SU-DHL-6 (cell line): ENCODE data around the gene CCL22.

ENCODE experiments used
- EZH2phosphoT487 ChIP-seq: fragments of 200-600 bp; sonication (generic), shearing (Covaris generic); conservative IDR thresholded peaks from 2 replicates; pipeline ENCODE4 v1.6.1; 2018; ENCODE audit warnings: mild to moderate bottlenecking, antibody characterized with exemption, low read length, moderate library complexity, mixed read lengths
- TF ChIP-seq, protein P1 (sequence below): fragments of 200-600 bp; sonication (generic); IDR thresholded peaks from one replicate; pipeline ENCODE4 v1.5.1; 2017; ENCODE audit warnings: antibody characterized with exemption, mild to moderate bottlenecking, low read length, moderate library complexity; ENCODE audit not compliant: insufficient read depth, poor library complexity, severe bottlenecking

DNA sequence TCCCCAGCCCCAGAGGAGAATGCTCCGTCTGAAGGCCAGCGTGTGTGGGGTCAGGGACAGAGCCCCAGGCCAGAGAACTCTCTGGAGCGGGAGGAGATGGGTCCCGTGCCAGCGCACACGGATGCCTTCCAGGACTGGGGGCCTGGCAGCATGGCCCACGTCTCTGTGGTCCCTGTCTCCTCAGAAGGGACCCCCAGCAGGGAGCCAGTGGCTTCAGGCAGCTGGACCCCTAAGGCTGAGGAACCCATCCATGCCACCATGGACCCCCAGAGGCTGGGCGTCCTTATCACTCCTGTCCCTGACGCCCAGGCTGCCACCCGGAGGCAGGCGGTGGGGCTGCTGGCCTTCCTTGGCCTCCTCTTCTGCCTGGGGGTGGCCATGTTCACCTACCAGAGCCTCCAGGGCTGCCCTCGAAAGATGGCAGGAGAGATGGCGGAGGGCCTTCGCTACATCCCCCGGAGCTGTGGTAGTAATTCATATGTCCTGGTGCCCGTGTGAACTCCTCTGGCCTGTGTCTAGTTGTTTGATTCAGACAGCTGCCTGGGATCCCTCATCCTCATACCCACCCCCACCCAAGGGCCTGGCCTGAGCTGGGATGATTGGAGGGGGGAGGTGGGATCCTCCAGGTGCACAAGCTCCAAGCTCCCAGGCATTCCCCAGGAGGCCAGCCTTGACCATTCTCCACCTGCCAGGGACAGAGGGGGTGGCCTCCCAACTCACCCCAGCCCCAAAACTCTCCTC, 24.1 kb downstream of the CCL22 start:
- TF ChIP-seq, protein P1, sequence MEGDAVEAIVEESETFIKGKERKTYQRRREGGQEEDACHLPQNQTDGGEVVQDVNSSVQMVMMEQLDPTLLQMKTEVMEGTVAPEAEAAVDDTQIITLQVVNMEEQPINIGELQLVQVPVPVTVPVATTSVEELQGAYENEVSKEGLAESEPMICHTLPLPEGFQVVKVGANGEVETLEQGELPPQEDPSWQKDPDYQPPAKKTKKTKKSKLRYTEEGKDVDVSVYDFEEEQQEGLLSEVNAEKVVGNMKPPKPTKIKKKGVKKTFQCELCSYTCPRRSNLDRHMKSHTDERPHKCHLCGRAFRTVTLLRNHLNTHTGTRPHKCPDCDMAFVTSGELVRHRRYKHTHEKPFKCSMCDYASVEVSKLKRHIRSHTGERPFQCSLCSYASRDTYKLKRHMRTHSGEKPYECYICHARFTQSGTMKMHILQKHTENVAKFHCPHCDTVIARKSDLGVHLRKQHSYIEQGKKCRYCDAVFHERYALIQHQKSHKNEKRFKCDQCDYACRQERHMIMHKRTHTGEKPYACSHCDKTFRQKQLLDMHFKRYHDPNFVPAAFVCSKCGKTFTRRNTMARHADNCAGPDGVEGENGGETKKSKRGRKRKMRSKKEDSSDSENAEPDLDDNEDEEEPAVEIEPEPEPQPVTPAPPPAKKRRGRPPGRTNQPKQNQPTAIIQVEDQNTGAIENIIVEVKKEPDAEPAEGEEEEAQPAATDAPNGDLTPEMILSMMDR: no peak
- no peak for TF ChIP-seq EZH2phosphoT487
